Measurements from ENCODE around the gene HS1BP3. TPM values are rescaled to one million over a fixed set of nuclear protein-coding genes. Genes with fewer than 3 reads are reported as not detected.

Gene HS1BP3
- total and polyA plus RNA-seq, 2 donors (not counting 3 experiments of a cell fraction or from before 2014, with no cell fraction given), result 27.4 to 33.1 TPM

DNA sequence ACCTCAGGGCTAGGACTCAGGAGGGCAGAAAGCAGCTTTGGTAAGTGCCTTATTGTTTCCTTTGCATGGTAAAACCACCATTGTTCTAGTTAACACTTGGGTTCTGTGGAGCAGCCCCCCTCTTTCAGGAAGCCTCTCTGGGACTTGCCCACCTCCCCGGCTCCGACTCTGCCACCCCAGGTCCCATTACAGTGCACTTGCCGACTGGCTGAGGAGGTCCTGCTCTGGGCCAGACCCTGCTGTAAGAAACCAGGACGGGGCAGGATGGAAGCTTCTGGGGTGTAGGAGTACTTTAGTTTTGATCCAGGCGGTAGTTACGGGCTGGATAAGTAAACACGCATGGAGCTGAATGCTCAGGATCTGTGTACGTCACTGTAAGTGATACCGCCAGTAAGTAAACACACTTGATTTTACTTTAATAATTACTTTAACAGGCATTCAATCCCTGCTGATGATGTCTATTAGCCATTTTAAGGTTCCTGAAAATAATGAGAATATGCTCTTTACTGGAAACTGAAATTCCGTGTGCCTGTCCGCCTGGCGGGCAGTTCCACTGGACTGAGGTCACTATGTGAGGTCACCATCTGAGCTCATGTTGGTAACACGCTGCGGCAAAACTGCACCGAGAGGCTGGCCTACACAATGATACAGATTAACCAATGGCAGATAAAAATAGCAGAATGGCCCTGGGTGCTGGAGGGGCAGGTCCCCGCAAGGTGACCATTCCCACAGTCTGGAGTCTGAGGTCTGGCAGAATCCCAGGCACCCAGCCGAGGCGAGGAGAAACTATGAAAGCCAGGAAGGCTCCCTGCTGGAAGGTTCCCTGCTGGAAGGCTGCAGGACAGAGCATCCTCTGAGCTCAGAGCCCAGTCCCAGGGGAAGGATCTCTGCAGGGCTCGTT is 25.2 kb downstream of the HS1BP3 start:
- intact Hi-C loops (cut with micrococcal nuclease), result no loop called here

DNA sequence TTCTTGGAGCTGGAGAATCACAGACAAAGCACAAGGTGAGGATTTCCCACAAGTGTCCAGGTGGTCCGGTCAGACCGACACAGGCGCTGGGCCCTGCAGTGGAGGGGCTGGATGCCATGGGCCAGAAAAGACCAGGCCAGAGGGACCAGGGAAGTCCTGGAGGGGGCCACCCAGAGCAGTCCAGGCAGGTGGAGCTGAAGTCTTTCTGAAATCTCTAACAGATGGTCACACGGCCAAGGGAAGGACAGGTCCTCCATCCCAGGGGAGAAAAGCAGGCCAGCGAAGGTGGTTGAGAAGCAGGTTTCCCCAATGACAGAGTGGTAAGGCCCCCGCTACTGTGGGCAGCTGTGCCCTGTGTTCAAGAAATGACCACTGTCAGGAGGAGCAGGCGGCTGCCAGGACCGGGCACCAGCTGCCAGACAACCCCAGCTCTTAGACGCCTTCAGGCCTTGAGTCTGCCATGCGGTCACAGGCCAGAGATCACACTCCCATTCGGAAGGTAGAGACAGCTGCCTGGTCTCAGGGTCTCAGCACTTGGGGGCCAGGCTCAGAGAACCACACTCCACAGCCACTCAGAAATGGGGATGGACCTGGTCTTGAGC is 25.9 kb downstream of the HS1BP3 start:
- Histone ChIP-seq H3K4me3 (replicated peaks in 1 of 3; ENCODE audit: insufficient read depth in 1 of 3, low read depth in 1 of 3, low read length in 3 of 3) (no peak overlapping the region), H3K27me3 (ENCODE audit: control insufficient read depth in 2 of 2, insufficient read depth in 2 of 2, low read length in 2 of 2) (no peaks in the 10 kb centered on the region), H3K4me1 (ENCODE audit: control insufficient read depth, extremely low read depth, insufficient read depth, low read length) (no peaks in the 10 kb centered on the region), H3K36me3 (ENCODE audit: control insufficient read depth in 2 of 2, extremely low read depth in 1 of 2, insufficient read depth in 2 of 2, low read length in 2 of 2) (peaks cover 0 to 23% of the 10 kb centered on the region in 2 experiments), H3K27ac (ENCODE audit: insufficient read depth, low read depth, low read length) (no peak overlapping the region), H3K9me3 (replicated peaks; ENCODE audit: control insufficient read depth, insufficient read depth, low read length) (no peaks in the 10 kb centered on the region), H4K20me1 (replicated peaks; ENCODE audit: control insufficient read depth, extremely low read depth, insufficient read depth, low read length) (no peaks in the 10 kb centered on the region), H3K9me1 (replicated peaks; ENCODE audit: control insufficient read depth, extremely low read depth, insufficient read depth, low read length) (no peaks in the 10 kb centered on the region), H3K79me2 (ENCODE audit: control insufficient read depth, insufficient read depth, low read length) (no peaks in the 10 kb centered on the region), H2AFZ (ENCODE audit: low read depth, low read length) (no peak overlapping the region), H3K4me2 (ENCODE audit: insufficient read depth, low read length) (no peak overlapping the region), H3K9ac (replicated peaks; ENCODE audit: extremely low read depth, insufficient read depth, low read length) (no peak overlapping the region)
- dilution Hi-C loops (cut with MboI; ENCODE audit: extremely low pct_ligation_motif_present, low sequenced_read_pairs) (no loop called here), intact Hi-C loops (cut with micrococcal nuclease) (no loop called here)
- CTCF ChIA-PET, result interaction anchor here (0.7 kb wide), 1 partner anchor 173 kb away, joined by 3 read pairs; no protein-coding TSS in a partner anchor
- TF ChIP-seq, protein P1, sequence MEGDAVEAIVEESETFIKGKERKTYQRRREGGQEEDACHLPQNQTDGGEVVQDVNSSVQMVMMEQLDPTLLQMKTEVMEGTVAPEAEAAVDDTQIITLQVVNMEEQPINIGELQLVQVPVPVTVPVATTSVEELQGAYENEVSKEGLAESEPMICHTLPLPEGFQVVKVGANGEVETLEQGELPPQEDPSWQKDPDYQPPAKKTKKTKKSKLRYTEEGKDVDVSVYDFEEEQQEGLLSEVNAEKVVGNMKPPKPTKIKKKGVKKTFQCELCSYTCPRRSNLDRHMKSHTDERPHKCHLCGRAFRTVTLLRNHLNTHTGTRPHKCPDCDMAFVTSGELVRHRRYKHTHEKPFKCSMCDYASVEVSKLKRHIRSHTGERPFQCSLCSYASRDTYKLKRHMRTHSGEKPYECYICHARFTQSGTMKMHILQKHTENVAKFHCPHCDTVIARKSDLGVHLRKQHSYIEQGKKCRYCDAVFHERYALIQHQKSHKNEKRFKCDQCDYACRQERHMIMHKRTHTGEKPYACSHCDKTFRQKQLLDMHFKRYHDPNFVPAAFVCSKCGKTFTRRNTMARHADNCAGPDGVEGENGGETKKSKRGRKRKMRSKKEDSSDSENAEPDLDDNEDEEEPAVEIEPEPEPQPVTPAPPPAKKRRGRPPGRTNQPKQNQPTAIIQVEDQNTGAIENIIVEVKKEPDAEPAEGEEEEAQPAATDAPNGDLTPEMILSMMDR (IDR thresholded peaks at IDR 0.05; ENCODE audit: extremely low read depth in 1 of 2, insufficient read depth in 1 of 2, low read depth in 1 of 2, low read length in 2 of 2), result no peak
- no peak for TF ChIP-seq FOS (IDR thresholded peaks at IDR 0.05; ENCODE audit: borderline replicate concordance, insufficient read depth, low read length)
- POLR2A ChIA-PET, result interaction anchor here (0.8 kb wide), 2 partner anchors 24 to 174 kb away, joined by 3 read pairs; no protein-coding TSS in a partner anchor
- DNase-seq (ENCODE audit: low read depth, low spot score), result no peak
- BruUV-seq (replicated peaks), result no TSS peak
- no peak for FAIRE-seq

More for the DNA sequence above, 25.2 kb downstream of the HS1BP3 start:
- Histone ChIP-seq H3K27ac (ENCODE audit: insufficient read depth, low read depth, low read length) (no peak overlapping the region), H3K9ac (replicated peaks; ENCODE audit: extremely low read depth, insufficient read depth, low read length) (no peak overlapping the region), H3K9me3 (replicated peaks; ENCODE audit: control insufficient read depth, insufficient read depth, low read length) (no peaks in the 10 kb centered on the region), H4K20me1 (replicated peaks; ENCODE audit: control insufficient read depth, extremely low read depth, insufficient read depth, low read length) (no peaks in the 10 kb centered on the region), H3K79me2 (ENCODE audit: control insufficient read depth, insufficient read depth, low read length) (no peaks in the 10 kb centered on the region), H3K4me3 (replicated peaks in 1 of 3; ENCODE audit: insufficient read depth in 1 of 3, low read depth in 1 of 3, low read length in 3 of 3) (no peak overlapping the region), H3K4me1 (ENCODE audit: control insufficient read depth, extremely low read depth, insufficient read depth, low read length) (no peaks in the 10 kb centered on the region), H3K4me2 (ENCODE audit: insufficient read depth, low read length) (no peak overlapping the region), H3K27me3 (ENCODE audit: control insufficient read depth in 2 of 2, insufficient read depth in 2 of 2, low read length in 2 of 2) (no peaks in the 10 kb centered on the region), H2AFZ (ENCODE audit: low read depth, low read length) (no peak overlapping the region), H3K36me3 (ENCODE audit: control insufficient read depth in 2 of 2, extremely low read depth in 1 of 2, insufficient read depth in 2 of 2, low read length in 2 of 2) (peaks cover 0 to 22% of the 10 kb centered on the region in 2 experiments), H3K9me1 (replicated peaks; ENCODE audit: control insufficient read depth, extremely low read depth, insufficient read depth, low read length) (no peaks in the 10 kb centered on the region)
- no peak for FAIRE-seq
- POLR2A ChIA-PET, result interaction anchor here (0.8 kb wide), 2 partner anchors 23 to 175 kb away, joined by 3 read pairs; no protein-coding TSS in a partner anchor
- dilution Hi-C loops (cut with MboI; ENCODE audit: extremely low pct_ligation_motif_present, low sequenced_read_pairs), result no loop called here
- no peak for DNase-seq (ENCODE audit: low read depth, low spot score)
- BruUV-seq (replicated peaks), result no TSS peak
- CTCF ChIA-PET, result interaction anchor here (1.0 kb wide), 1 partner anchor 14 kb away, joined by 3 read pairs; no protein-coding TSS in a partner anchor
- no peak for TF ChIP-seq GATA2 (IDR thresholded peaks at IDR 0.05; ENCODE audit: insufficient read depth, insufficient read length, low read depth, low read length)
- TF ChIP-seq MYC (IDR thresholded peaks at IDR 0.05; ENCODE audit: low read depth, low read length), result no peak
- no peak for TF ChIP-seq POLR2AphosphoS5 (IDR thresholded peaks at IDR 0.05; ENCODE audit: insufficient read depth, low read depth, low read length)
- no peak for TF ChIP-seq EZH2 (IDR thresholded peaks at IDR 0.05; ENCODE audit: borderline replicate concordance, low read depth, low read length, severe bottlenecking)
- TF ChIP-seq, protein P2, sequence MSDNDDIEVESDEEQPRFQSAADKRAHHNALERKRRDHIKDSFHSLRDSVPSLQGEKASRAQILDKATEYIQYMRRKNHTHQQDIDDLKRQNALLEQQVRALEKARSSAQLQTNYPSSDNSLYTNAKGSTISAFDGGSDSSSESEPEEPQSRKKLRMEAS (IDR thresholded peaks at IDR 0.05; ENCODE audit: insufficient read depth, insufficient read length), result no peak
- TF ChIP-seq POLR2A (IDR thresholded peaks at IDR 0.05; ENCODE audit: low read depth, low read length), result no peak
- no peak for TF ChIP-seq FOS (IDR thresholded peaks at IDR 0.05; ENCODE audit: borderline replicate concordance, insufficient read depth, low read length)
- no peak for TF ChIP-seq JUN (IDR thresholded peaks at IDR 0.05; ENCODE audit: borderline replicate concordance, insufficient read depth, insufficient read length, low read depth)
